Skin of body (tissue), 2 donors: ENCODE data around the gene ZNF496. TPM values are rescaled to one million over a fixed set of nuclear protein-coding genes. Genes with fewer than 3 reads are reported as not detected.
A peak's percentile ranks its signal among the peaks of the same experiment; 100 is the strongest.
"Not testable (repeated sequence)": the region's sequence is repeated elsewhere in the genome, so short reads cannot be mapped to it uniquely, and the experiment has no call there.

Experiments
- DNase-seq: peaks from one replicate; lab custom pipeline; 2025; lab: John Stamatoyannopoulos, UW
- total RNA-seq: library from RNA; depleted of rRNA; stranded (reverse); fragments of >200 nt; gene quantifications from one replicate; pipeline ENCODE4 v1.2.3, GENCODE V29; 2014

The ZNF496 gene
- total RNA-seq: 14.1 TPM

DNA sequence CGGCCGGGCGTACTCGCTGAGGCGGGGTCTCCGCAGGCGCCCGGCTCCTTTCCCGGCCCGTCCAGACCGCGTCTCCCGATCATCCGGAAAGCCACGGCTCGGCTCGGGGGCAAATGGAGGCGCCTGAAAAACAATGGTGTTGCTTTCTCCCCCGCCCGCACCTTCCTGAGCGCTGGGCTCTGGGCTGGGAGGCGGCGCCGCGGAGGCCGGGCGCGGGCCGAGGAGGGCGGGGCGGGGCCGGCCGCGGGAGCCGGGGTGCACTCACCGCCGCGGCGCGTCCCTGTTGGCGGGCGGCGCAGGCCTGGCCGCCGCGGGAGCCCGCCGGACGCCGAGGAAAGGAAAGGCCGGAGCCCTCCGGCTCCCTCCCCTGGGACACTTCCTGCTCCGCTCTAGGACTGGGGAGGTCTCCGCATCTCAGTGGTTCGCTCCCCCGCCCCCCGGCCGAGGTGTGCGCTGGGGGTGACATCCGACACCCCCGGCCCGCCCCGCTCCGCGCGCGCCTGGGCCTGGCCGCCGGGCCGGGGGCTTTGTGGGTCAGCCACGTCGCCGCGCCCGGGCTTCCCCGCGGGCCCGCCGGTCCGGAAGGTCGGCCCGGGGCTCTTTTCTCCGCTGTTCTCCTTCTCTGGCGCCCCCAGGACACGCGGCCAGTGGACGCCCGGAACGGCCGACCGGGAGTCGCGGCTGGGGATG lies at the start of gene ZNF496:
ZNF496 (minus strand) TSS at position 343 of the 690 bp plus-strand sequence. CDS start 2,289 bp downstream, outside the sequence.
- DNase-seq: peak; percentile 74

DNA sequence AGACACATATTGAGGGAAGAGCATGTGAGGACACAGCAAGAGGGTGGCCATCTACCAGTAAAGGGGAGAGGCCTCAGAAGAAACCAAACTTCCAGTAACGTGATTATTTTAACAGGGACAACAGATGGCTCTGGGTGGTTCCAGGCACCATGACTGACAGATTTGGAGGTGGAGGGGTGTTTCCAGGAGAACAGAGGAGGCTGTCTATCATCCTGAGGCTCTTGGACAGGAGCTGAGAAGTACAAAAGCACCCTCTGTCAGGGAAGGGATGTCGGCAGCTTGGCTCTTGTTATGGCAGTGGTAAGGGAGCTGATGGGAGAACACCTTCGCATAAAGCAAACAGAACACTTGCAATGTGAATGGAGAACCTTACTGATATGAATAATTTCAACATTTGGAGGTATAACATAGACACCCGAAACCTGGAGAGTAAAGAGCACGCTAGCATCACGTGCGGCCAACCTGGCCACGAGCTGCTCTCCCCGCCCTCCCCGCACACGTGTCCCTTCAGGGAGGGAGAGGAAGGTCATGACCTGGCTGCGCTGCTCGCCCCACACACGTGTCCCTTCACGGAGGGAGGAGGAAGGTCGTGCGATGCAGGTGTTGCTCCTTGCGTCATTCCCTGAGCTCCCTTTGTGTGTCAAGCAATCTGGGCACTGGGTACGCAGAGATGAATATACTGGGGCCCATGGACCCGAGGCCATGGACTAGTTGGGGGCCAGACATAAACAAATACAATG lies 46.8 kb upstream of the ZNF496 start:
- no peak for DNase-seq

DNA sequence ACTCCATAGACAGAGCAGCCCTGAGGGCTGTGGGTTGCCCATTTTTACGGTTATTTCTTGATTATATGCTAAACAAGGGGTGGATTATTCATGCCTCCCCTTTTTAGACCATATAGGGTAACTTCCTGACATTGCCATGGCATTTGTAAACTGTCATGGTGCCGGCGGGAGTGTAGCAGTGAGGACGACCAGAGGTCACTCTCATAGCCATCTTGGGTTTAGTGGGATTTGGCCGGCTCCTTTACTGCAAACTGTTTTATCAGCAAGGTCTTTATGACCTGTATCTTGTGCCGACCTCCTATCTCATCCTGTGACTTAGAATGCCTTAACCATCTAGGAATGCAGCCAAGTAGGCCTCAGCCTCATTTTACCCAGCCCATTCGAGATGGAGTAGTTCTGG lies 46.0 kb upstream of the ZNF496 start:
- not testable (repeated sequence) for DNase-seq

DNA sequence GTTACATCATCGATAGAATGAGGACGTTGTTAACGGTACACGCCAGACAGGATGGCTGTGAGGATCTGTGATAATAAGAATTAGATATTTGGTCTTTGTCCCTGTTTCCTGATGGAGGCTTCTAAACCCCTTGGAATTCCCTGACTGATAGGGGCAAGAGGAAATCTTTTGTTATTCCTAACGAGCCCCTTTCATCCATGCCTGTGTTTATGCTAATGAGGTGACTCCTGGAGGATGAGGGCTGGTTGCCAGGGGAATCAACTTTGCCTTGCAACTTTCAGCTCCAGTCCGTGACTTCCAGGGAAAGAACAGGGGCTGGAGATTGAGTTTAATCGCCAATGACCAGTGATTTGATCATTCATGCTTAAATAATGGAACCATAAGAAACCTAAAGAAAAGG lies 45.0 kb upstream of the ZNF496 start:
- DNase-seq: no peak

DNA sequence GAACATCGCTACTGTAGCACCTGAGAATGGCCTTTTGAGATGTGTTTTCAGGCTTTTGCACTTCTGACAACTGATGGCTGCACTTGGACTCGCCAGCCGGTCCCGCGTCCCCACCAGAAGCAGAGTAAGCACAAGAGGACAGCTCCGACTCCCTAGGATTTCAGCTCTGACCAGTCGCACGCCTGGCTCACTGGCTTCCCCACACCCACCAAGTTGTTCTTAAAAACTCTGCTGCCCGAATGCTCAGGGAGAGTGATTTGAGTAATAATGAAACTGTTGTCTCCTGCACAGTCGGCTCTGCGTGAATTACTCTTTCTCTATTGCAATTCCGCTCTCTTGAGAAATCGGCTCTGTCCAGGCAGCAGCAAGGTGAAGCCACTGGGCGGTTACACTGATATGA lies 44.1 kb upstream of the ZNF496 start:
- no peak for DNase-seq

DNA sequence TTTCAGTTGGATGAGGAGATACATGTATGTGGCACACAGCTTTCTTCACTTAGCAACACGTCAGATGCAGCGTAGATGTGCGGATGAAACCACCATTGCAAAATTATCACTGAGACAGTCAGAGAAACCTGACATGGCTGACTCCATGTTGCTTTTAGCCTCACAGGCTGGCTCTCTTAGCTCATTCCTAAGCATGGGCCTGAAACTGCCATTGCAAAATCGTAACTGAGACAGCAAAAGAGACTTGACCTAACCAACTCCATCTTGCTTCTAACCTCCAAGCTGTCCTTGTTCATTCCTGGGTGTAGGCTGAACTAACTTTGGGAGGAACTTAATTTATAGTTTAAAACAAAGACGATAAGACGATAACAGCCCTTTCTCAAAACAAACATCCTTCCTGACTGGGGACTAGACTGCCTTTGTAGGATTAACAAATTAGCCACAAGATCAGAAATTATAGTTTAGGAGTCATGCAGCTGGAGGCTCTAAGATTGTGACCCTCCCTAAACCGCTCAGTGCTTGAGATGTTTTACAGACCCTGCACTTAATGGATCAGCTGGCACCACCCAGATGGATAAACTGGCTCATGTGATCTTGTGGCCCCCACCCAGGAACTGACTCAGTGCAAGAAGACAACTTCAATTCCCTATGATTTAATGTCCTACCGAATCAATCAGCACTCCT lies 43.1 kb upstream of the ZNF496 start:
- not testable (repeated sequence) for DNase-seq

DNA sequence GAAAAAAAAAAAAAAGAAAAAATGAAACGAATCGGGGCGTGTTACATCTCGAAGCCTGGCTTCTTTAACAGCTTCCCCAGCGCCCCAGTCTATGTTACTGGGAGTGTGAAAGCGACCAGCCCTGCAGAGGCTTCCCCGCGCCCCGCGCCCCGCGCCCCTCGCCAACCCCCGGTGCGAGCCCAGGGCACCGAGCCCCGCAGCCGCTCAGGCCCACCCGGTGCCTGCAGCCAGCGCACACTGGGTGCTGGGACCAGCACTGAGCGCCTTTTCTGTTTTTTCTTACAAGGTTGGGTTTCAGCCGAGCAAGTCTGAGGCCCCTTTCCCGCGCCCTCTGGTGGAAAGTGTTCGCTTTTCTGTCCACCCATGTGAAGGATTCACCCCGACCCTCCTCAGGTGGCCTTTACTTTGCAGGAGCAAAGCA lies 42.1 kb upstream of the ZNF496 start:
- DNase-seq: no peak

DNA sequence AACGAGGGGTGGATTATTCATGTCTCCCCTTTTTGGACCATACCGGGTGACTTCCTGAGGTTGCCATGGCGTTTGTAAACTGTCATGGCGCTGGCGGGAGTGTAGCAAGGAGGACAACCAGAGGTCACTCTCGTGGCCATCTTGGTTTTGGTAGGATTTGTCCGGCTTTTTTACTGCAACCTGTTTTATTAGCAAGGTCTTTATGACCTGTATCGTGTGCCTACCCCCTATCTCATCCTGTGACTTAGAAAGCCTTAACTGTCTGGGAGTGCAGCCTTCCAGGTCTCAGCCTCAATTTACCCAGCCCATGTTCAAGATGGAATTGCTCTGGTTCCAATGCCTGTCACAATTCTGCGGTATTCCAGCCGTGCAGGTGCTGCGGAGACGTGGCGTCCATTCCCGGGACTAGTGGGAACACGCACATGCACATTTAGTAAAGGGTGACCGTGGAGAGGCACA lies 40.2 kb upstream of the ZNF496 start:
- DNase-seq: no peak

DNA sequence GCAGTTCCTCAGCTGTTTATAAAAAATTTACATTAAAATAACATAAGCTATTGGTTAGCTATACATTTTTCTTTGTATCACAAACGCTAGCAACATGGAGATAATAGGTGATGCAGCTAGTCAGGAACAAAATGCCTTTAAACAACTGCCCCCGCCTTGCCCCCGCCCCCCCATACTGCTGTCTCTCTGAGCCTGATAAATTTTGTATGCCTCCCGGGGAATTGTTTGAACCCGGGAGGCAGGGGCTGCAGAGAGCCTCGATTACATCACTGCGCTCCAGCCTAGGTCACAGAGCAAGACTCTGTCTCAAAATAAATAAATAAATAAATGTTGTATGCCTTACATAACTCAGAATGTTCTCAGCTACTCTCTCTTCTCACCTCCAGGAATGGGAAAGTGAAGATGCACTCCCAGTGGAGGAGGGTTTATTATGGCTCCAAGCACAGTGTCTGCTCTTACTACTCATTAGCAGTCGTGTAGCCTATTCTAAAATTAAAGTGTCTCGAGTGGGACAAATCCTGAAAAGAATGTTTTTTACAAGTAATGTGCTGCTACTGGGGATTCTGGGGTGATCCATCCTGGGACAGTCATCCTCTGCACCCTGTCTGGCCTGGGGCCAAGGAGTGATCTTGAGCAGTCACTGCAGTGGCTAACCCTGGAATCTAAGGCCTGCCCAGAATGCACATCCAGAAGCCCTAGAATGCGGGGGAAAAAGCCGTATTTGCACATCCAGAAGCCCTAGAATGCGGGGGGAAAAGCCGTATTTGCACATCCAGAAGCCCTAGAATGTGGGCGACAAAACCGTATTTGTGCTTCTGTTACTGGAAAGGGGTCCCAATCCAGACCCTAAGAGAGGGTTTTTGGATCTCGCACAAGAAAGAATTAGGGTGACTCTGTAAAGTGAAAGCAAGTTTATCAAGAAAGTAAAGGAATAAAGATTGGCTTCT lies 39.4 kb upstream of the ZNF496 start:
- no peak for DNase-seq

DNA sequence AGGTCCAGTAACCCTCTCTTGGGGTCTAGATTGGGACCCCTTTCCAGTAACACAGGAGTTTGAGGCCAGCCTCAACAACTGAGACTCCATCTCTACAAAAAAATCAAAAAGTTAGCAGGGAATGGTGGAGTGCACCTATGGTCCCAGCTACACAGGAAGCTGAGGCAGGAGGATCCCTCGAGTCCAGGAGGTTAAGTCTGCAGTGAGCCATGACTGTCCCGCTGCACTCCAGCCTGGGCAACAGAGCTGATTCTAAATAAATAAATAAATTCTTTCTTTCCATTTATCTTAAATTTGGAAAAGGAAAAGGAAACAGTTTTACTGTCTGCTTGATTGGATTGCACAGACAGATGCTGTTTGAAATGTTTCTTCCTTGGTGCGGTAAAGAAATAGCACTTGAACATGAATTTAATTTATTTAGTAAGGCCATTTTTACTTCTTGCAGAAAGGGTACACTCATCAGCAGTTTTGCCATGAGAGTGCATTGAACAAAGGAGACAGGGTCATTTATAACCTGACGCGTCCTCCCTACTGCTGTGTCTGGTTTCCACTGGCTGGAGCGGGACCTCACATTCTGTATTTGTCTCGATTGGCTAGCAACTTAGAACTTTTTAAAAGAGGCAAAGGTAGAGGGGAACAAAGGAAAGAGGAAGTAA lies 37.0 kb upstream of the ZNF496 start:
- DNase-seq: no peak

DNA sequence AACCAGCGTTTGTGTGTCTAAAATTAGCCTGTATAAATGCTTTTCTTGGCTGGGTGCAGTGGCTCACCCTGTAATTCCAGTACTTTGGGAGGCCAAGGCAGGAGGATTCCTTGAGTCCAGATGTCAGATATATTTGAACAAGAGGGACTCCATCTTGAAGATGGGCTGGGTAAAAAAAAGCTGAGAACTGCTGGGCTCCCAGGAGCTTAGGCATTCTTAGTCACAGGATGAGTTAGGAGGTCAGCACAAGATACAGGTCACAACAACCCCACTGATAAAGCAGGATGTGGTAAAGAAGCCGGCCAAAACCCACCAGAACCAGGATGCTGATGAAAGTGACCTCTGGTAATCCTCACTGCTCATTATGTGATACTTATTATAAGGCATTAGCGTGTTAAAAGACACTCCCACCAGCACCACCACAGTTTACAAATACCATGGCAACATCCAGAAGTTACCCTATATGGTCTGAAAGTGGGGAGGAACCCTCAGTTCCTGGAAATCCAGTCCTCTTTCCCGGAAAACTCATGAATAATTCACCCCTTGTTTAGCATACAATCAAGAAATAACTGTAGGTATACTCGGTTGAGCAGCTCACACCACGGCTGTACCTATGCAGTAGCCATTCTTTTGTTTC lies 36.2 kb upstream of the ZNF496 start:
- no peak for DNase-seq

DNA sequence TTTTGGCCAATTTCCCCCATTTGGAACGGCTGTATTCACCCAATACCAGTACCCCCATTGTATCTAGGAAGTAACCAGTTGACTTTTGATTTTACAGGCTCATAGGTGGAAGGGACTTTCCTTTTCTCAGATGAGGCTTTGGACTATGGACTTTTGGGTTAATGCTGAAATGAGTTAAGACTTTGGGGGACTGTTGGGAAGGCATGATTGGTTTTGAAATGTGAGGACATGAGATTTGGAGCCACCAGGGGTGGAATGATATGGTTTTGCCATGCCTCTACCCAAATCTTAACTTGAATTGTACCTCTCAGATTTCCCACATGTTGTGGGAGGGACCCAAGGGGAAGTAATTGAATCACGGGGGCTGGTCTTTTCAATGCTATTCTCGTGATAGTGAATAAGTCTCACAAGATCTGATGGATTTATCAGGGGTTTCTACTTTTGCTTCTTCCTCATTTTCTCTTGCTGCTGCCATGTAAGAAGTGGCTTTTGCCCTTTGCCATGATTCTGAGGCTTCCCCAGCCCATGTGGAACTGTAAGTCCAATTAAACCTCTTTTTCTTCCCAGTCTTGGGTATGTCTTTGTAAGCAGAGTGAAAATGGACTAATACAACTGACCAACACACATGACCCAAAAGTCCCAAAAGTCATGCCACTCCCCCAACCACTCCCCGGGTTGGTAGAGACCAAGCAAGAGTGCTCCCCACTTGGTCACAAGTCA lies 35.4 kb upstream of the ZNF496 start:
- no peak for DNase-seq

DNA sequence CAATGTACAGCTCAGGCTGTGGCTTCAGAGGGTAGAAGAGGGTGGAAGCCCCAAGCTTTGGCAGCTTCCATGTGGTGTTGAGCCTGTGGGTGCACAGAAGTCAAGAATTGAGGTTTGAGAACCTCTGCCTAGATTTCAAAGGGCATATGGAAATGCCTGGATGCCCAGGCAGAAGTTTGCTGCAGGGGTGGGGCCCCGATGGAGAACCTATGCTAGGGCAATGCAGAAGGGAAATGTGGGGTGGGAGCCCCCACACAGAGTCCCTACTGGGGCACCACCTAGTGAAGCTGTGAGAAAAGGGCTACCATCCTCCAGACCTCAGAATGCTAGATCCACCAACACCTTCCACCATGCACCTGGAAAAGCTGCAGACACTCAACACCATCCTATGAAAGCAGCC lies 34.7 kb upstream of the ZNF496 start:
- DNase-seq: not testable (repeated sequence)

DNA sequence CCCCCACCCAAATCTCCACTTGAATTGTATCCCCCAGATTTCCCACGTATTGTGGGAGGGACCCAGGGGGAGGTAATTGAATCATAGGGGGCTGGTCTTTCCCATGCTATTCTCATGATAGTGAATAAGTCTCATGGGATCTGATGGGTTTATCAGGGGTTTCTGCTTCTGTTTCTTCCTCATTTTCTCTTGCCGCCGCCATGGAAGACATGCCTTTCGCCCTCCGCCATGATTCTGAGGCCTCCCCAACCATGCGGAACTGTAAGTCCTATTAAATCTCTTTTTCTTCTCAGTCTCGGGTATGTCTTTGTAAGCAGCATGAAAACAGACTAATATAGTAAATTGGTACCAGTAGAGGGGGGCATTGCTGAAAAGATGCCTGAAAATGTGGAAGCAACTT lies 33.4 kb upstream of the ZNF496 start:
- no peak for DNase-seq

DNA sequence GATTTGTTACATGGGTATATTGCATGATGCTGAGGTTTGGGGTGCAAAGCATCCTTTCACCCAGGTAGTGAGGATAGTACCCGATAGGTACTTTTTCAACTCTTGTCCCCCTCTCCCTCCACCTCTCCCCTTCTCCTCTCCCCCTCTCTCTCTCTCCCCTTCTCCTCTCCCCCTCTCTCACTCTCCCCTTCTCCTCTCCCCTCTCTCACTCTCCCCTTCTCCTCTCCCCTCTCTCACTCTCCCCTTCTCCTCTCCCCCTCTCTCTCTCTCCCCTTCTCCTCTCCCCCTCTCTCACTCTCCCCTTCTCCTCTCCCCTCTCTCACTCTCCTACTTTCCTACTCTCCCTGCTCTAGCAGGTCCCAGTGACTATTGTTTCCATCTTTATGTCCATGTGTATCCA lies 31.3 kb upstream of the ZNF496 start:
- DNase-seq: not testable (repeated sequence)

DNA sequence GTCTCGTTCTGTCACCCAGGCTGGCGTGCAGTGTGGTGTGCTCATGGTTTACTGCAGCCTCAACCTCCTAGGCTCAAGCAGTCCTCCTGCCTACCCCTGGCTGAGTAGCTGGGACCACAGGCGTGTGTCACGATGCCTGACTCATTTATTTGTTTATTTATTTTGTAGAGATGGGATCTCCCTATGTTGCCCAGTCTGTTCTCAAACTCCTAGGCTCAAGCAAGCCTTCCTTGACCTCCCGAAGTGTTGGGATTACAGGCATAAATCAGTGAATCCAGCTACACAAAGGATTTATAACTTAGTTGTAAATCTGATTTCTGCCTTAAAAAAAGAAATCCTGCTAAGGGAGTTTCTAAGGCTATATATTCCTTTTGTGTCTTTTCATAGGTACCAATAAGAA lies 30.5 kb upstream of the ZNF496 start:
- no peak for DNase-seq

DNA sequence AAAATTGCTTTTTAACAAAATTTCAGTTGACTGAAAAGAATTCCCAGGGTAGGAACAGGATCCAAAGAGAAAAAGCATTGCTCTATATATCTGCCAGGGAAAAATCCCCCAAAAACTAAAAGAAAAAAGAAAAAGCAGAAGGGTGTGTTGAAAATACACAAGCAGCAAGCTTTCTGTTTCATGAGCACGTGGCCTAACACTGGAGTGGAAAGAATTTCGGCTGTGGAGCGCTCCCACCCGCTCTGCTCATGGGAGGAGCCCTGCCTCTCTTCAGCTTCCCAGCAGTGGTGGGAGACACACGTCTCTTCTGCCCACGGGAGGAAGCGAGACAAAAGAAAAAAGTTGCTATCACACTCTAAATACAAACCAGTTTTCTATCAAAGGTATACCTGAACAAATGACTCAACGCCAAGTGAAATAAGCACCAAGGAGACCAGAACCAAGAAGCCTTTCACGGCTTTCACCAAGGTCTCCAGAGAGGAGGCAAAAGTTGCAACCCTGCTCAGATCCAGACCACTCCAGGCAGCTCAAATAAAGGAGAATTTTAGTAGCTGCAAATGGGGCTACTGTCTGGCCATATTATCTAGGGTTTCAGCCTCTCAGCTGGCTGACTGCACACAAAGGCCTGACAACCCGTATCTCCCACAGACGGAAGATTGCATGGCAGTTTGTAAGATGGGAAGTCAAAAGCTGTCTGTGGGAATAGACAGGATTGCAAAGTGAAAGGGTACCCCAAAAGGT lies 29.5 kb upstream of the ZNF496 start:
- DNase-seq: peak; percentile 64

DNA sequence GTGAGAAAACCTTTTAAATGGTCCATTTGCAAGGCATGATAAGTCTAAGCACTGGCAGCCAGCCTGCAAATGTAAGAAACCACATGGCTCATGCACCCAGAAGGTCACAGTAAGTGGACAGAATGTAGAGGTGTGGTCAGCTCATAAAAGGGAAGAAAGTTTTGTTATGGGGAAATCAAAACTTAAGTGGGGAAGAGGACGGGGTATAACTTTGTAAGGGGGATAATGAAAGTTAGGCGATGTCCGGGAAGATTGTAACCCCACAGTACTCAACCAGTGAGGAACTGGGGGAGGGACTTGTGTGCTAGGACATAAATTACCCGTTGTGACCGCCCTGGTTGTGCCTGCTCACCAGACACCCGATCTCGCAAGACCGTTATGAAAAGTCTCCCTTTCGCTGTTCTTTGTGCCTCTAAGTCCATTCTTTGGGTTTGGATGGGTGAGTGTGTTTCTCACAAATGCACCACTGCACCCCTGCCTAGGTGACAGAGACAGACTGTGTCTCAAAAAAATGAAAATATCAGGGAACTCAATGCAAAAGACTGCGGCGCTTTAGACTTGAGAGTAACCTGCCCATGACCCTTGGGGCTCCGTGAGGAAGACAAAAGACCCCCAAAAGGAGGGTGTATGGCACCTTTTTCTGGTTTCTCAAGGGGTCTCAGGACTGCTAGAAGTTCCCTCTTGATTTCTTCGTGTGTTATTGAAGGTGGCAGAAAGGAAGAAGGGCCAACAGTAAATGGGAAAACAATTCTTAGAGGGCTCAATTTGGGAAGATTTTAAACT lies 28.6 kb upstream of the ZNF496 start:
- DNase-seq: no peak
